Neural progenitor cell (in vitro differentiated cells): Measurements from ENCODE around the gene TMPRSS6. TPM values are rescaled to one million over a fixed set of nuclear protein-coding genes. Genes with fewer than 3 reads are reported as not detected.

Experiments
- DNase-seq: peaks from one replicate; pipeline ENCODE4 v3.0.0-alpha.2; 2016; ENCODE audit warnings: low spot score
- H2AFZ ChIP-seq: fragments of 200-600 bp; sonication (generic); replicated peaks from 2 replicates; pipeline ENCODE4 v1.6.1; 2016; ENCODE audit warnings: antibody characterized with exemption
- H3F3A ChIP-seq: fragments of 200-600 bp; sonication (generic); 2 replicates; pipeline ENCODE4 v1.6.1; 2016; ENCODE audit warnings: antibody characterized with exemption, low read depth
- H3K27ac ChIP-seq: fragments of 200-600 bp; sonication (generic); 2 replicates; pipeline ENCODE4 v1.5.1; 2016; ENCODE audit warnings: mild to moderate bottlenecking
- H3K27me3 ChIP-seq: fragments of 200-600 bp; sonication (generic); 2 replicates; pipeline ENCODE4 v1.6.1; 2016; ENCODE audit warnings: mild to moderate bottlenecking, moderate library complexity
- H3K36me3 ChIP-seq: fragments of 200-600 bp; sonication (generic); 2 replicates; pipeline ENCODE4 v1.5.1; 2016
- H3K4me1 ChIP-seq: fragments of 200-600 bp; sonication (generic); 2 replicates; pipeline ENCODE4 v1.6.1; 2016; ENCODE audit warnings: mixed run types
- H3K4me2 ChIP-seq: fragments of 200-600 bp; sonication (generic); 2 replicates; pipeline ENCODE4 v1.6.1; 2016
- H3K4me3 ChIP-seq: fragments of 200-600 bp; sonication (generic); 2 replicates; pipeline ENCODE4 v1.5.1; 2016
- H3K79me2 ChIP-seq: fragments of 200-600 bp; sonication (generic); 2 replicates; pipeline ENCODE4 v1.6.1; 2016; ENCODE audit warnings: low read depth
- H3K9ac ChIP-seq: fragments of 200-600 bp; sonication (generic); 2 replicates; pipeline ENCODE4 v1.6.1; 2016
- H3K9me3 ChIP-seq: fragments of 200-600 bp; sonication (generic); 2 replicates; pipeline ENCODE4 v1.5.1; 2016; ENCODE audit warnings: low read depth
- H4K20me1 ChIP-seq: fragments of 200-600 bp; sonication (generic); 2 replicates; pipeline ENCODE4 v1.6.1; 2016; ENCODE audit warnings: low read depth
- H3K27ac Mint-ChIP-seq: 3 replicates; pipeline ENCODE4 v1.8.0; 2021; ENCODE audit warnings: mixed read lengths
- H3K27me3 Mint-ChIP-seq: 2 replicates; pipeline ENCODE4 v1.8.0; 2022; ENCODE audit warnings: low read depth, mild to moderate bottlenecking, inconsistent platforms, moderate library complexity, mixed read lengths; ENCODE audit not compliant: insufficient read depth
- H3K36me3 Mint-ChIP-seq: 3 replicates; pipeline ENCODE4 v1.8.0; 2021; ENCODE audit warnings: mixed read lengths
- H3K4me1 Mint-ChIP-seq: 3 replicates; pipeline ENCODE4 v1.8.0; 2021; ENCODE audit warnings: mixed read lengths
- H3K4me3 Mint-ChIP-seq: 3 replicates; pipeline ENCODE4 v1.8.0; 2021; ENCODE audit warnings: mild to moderate bottlenecking, moderate library complexity, mixed read lengths
- H3K9me3 Mint-ChIP-seq: 3 replicates; pipeline ENCODE4 v1.8.0; 2020; ENCODE audit warnings: mixed read lengths
- EZH2 ChIP-seq: fragments of 200-600 bp; sonication (generic); IDR thresholded peaks from 2 replicates; pipeline ENCODE4 v1.6.1; 2017; ENCODE audit warnings: antibody characterized with exemption, mild to moderate bottlenecking, moderate library complexity
- EZH2phosphoT487 ChIP-seq: fragments of 200-600 bp; sonication (generic); IDR thresholded peaks from 2 replicates; pipeline ENCODE4 v1.6.1; 2017; ENCODE audit warnings: antibody characterized with exemption
- total RNA-seq: library from RNA; depleted of rRNA; stranded (reverse); fragments of >200 nt; gene quantifications from 2 replicates; pipeline ENCODE4 v1.2.3, GENCODE V29; 2015; ENCODE audit warnings: low replicate concordance
- TF ChIP-seq, protein P1 (sequence below): fragments of 200-600 bp; sonication (generic); IDR thresholded peaks from 2 replicates; pipeline ENCODE4 v1.5.1; 2017; ENCODE audit warnings: antibody characterized with exemption, mild to moderate bottlenecking

Gene TMPRSS6
- total RNA-seq, 1 donor from 2014 or later: not detected

DNA sequence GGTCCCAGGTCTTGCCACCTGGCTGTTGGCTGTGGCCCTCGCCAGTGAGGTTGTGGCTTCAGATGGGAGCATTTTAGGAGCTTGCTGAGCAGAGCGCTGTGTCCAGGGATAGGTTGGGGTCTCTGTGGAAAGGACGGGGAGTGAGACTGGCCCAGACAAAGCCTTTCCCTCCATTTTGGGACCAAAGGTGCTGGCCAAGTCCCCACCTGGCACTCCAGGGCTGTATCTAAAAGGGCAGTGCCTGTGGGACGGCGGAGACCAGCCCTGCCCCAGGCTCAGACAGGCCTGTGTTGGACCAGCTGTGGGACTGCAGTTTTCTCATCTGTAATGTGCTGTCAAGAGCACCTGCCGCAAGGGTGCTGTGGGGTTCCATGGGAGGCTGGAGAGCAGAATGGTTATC, 62.9 kb downstream of the TMPRSS6 start:
- DNase-seq: no peak
- Histone ChIP-seq H3F3A (peaks cover 11% of the 10 kb centered on the region), H3K27ac (no peak overlapping the region), H3K4me2 (no peak overlapping the region), H4K20me1 (no peaks in the 10 kb centered on the region), H2AFZ (no peak overlapping the region), H3K36me3 (no peaks in the 10 kb centered on the region), H3K79me2 (no peaks in the 10 kb centered on the region), H3K9ac (no peak overlapping the region), H3K27me3 (peaks cover 12% of the 10 kb centered on the region), H3K4me3 (no peak overlapping the region), H3K9me3 (no peaks in the 10 kb centered on the region), H3K4me1 (peaks cover 12% of the 10 kb centered on the region)
- Mint-ChIP-seq H3K27me3 (peaks cover 7% of the 10 kb centered on the region), H3K9me3 (no peaks in the 10 kb centered on the region), H3K4me3 (no peak overlapping the region), H3K4me1 (peaks cover 19% of the 10 kb centered on the region), H3K36me3 (no peaks in the 10 kb centered on the region), H3K27ac (no peak overlapping the region)
- TF ChIP-seq EZH2: no peak
- TF ChIP-seq EZH2phosphoT487: no peak
- TF ChIP-seq, protein P1, sequence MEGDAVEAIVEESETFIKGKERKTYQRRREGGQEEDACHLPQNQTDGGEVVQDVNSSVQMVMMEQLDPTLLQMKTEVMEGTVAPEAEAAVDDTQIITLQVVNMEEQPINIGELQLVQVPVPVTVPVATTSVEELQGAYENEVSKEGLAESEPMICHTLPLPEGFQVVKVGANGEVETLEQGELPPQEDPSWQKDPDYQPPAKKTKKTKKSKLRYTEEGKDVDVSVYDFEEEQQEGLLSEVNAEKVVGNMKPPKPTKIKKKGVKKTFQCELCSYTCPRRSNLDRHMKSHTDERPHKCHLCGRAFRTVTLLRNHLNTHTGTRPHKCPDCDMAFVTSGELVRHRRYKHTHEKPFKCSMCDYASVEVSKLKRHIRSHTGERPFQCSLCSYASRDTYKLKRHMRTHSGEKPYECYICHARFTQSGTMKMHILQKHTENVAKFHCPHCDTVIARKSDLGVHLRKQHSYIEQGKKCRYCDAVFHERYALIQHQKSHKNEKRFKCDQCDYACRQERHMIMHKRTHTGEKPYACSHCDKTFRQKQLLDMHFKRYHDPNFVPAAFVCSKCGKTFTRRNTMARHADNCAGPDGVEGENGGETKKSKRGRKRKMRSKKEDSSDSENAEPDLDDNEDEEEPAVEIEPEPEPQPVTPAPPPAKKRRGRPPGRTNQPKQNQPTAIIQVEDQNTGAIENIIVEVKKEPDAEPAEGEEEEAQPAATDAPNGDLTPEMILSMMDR: no peak

DNA sequence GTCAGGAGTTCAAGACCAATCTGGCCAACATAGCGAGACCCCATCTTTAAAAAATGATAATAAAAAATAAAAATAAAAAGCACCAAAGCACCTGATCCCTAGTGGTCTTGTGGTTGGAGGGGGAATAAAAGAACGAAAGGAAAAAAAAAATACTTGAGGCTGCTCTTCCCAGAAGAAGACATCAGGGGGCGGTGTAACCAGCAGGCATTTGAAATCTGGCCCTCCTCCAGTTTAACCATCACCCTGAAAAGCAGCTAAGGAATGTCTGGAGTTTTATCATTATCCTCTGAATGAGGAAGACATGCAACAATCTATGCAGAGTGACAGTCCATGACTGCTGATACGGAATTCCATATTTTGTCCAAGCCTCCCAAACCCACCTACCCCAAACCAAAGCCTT, 63.6 kb downstream of the TMPRSS6 start:
- H3K79me2 ChIP-seq: no peaks in the 10 kb centered on the region
- H3K27ac ChIP-seq: no peak overlapping the region
- no peak overlapping the region for H3K4me3 ChIP-seq
- H2AFZ ChIP-seq: no peak overlapping the region
- DNase-seq: peak; percentile 50
- H3K9ac ChIP-seq: no peak overlapping the region
- H3K4me2 ChIP-seq: no peak overlapping the region
- no peaks in the 10 kb centered on the region for H4K20me1 ChIP-seq
- Mint-ChIP-seq H3K27me3 (peaks cover 7% of the 10 kb centered on the region), H3K4me1 (peaks cover 19% of the 10 kb centered on the region), H3K9me3 (no peaks in the 10 kb centered on the region), H3K36me3 (no peaks in the 10 kb centered on the region), H3K27ac (no peak overlapping the region), H3K4me3 (no peak overlapping the region)
- no peaks in the 10 kb centered on the region for H3K9me3 ChIP-seq
- no peaks in the 10 kb centered on the region for H3K36me3 ChIP-seq
- TF ChIP-seq, protein P1: peak; percentile 71
- no peak for TF ChIP-seq EZH2
- H3K27me3 ChIP-seq: peaks cover 9% of the 10 kb centered on the region
- peaks cover 11% of the 10 kb centered on the region for H3F3A ChIP-seq
- H3K4me1 ChIP-seq: peaks cover 12% of the 10 kb centered on the region

DNA sequence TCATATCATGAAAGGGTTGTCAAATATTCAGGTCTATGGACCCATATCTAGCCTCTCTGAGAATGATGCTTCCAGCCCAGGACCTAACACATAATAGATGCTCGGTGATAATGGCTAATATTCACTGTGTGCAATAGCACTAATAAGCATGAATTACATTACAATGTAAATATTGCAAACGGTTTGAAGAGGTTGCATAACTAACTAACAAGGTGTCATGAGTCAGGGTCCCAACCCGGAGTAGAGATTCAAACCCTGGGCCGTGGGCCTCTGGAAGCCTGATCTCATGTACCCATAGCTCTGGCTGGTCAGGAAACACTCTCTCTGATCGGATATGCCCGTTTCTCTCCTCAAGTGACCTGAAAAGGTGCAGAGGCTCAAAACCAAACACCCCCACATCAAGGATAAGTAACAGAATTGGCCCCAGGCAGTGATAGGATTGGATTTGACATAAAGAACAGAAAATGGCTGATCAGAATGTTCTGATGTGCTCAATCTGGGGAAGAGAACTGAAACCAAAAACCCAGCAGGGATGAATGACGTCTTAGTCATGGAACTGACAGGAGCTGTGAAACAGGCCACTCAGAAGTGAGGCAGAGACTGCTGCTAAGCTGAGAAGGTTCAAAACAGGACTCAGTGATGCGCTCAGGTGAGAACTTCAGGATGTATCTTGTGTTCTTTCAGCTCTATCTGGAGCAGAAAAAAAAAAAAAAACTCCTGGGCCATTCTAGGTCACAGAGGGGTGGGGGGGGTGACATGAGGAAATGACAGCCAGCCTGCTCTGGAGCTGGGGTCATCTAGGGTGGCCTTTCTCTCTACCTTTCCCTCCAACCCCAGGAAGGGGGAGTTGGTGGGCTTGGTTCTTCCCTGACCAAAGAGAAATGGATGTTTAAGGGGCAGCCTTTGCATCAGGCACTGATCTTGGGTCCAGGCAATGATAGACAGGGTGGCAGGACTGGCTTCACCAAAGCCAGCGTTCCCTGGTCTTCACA, 64.6 kb downstream of the TMPRSS6 start:
- Histone ChIP-seq H3F3A (peaks cover 5% of the 10 kb centered on the region), H3K9ac (no peak overlapping the region), H3K27me3 (no peaks in the 10 kb centered on the region), H3K79me2 (no peaks in the 10 kb centered on the region), H3K36me3 (no peaks in the 10 kb centered on the region), H2AFZ (no peak overlapping the region), H3K4me2 (no peak overlapping the region), H3K27ac (no peak overlapping the region), H3K4me3 (no peak overlapping the region), H4K20me1 (no peaks in the 10 kb centered on the region), H3K9me3 (no peaks in the 10 kb centered on the region), H3K4me1 (peaks cover 12% of the 10 kb centered on the region)
- TF ChIP-seq, protein P1: no peak
- TF ChIP-seq EZH2 (no peak), EZH2phosphoT487 (no peak)
- H3K4me3 Mint-ChIP-seq: no peak overlapping the region
- DNase-seq: no peak
- H3K9me3 Mint-ChIP-seq: no peaks in the 10 kb centered on the region
- H3K27ac Mint-ChIP-seq: no peak overlapping the region
- H3K4me1 Mint-ChIP-seq: peaks cover 23% of the 10 kb centered on the region
- H3K27me3 Mint-ChIP-seq: peaks cover 7% of the 10 kb centered on the region
- no peaks in the 10 kb centered on the region for H3K36me3 Mint-ChIP-seq
